Endothelial cell (in vitro differentiated cells): ENCODE results near the gene SLC22A8. TPM values are rescaled to one million over a fixed set of nuclear protein-coding genes. Genes with fewer than 3 reads are reported as not detected.

Source experiments
- DNase-seq: peaks from one replicate; pipeline ENCODE4 v3.0.0; 2021; ENCODE audit warnings: low spot score
- H3K27ac Mint-ChIP-seq: one replicate; pipeline ENCODE4 v1.8.0; 2021; ENCODE audit warnings: mixed read lengths, inconsistent platforms; ENCODE audit not compliant: unreplicated experiment
- H3K27me3 Mint-ChIP-seq: one replicate; pipeline ENCODE4 v1.8.0; 2021; ENCODE audit warnings: mild to moderate bottlenecking, moderate library complexity, mixed read lengths, inconsistent platforms; ENCODE audit not compliant: unreplicated experiment
- H3K36me3 Mint-ChIP-seq: one replicate; pipeline ENCODE4 v1.8.0; 2021; ENCODE audit warnings: mild to moderate bottlenecking, low read depth, mixed read lengths, inconsistent platforms; ENCODE audit not compliant: unreplicated experiment
- H3K4me1 Mint-ChIP-seq: one replicate; pipeline ENCODE4 v1.8.0; 2021; ENCODE audit warnings: mild to moderate bottlenecking, mixed read lengths, inconsistent platforms; ENCODE audit not compliant: unreplicated experiment
- H3K4me3 Mint-ChIP-seq: one replicate; pipeline ENCODE4 v1.8.0; 2021; ENCODE audit warnings: mild to moderate bottlenecking, mixed read lengths, inconsistent platforms; ENCODE audit not compliant: unreplicated experiment
- H3K9me3 Mint-ChIP-seq: one replicate; pipeline ENCODE4 v1.8.0; 2021; ENCODE audit warnings: mixed read lengths, inconsistent platforms; ENCODE audit not compliant: unreplicated experiment
- CTCF ChIP-seq: fragments of 200-600 bp; sonication (generic); IDR thresholded peaks from one replicate; pipeline ENCODE4 v1.5.0; 2021; ENCODE audit warnings: antibody characterized with exemption; ENCODE audit not compliant: unreplicated experiment
- total RNA-seq: library from RNA; stranded (reverse); fragmentation: NEBNext Ultra II Directional; extraction: Animal tissue kit (Norgen Biotek cat#: 25700); gene quantifications from one replicate; pipeline ENCODE4 v1.2.1, GENCODE V29; 2021; ENCODE audit not compliant: unreplicated experiment

Gene SLC22A8
- total RNA-seq, 1 donor from 2014 or later = not detected

- no peak for TF ChIP-seq CTCF
- DNase-seq = no peak
- Mint-ChIP-seq H3K9me3 (no peaks in the 10 kb centered on the region), H3K27me3 (peaks cover 5% of the 10 kb centered on the region), H3K36me3 (peaks cover 7% of the 10 kb centered on the region), H3K27ac (no peak overlapping the region), H3K4me3 (no peak overlapping the region), H3K4me1 (peaks cover 12% of the 10 kb centered on the region)
Observed at GRCh38 chr11:63023222-63023814, 7.7 kb upstream of the SLC22A8 start.

GRCh38 chr11:63022441-63022840 lies 6.8 kb upstream of the SLC22A8 start:
- no peak for DNase-seq
- Mint-ChIP-seq H3K27ac (no peak overlapping the region), H3K4me1 (peaks cover 12% of the 10 kb centered on the region), H3K27me3 (peaks cover 7% of the 10 kb centered on the region), H3K9me3 (no peaks in the 10 kb centered on the region), H3K36me3 (peaks cover 3% of the 10 kb centered on the region), H3K4me3 (no peak overlapping the region)
- TF ChIP-seq CTCF = no peak

GRCh38 chr11:63020671-63021291 lies 5.1 kb upstream of the SLC22A8 start:
- Mint-ChIP-seq H3K4me3 (no peak overlapping the region), H3K27me3 (peaks cover 9% of the 10 kb centered on the region), H3K27ac (no peak overlapping the region), H3K4me1 (peaks cover 12% of the 10 kb centered on the region), H3K36me3 (peaks cover 3% of the 10 kb centered on the region), H3K9me3 (no peaks in the 10 kb centered on the region)
- DNase-seq = peak; percentile 53
- TF ChIP-seq CTCF = peak; percentile 89

- Mint-ChIP-seq H3K36me3 (peaks cover 6% of the 10 kb centered on the region), H3K9me3 (no peaks in the 10 kb centered on the region), H3K4me3 (no peak overlapping the region), H3K27ac (no peak overlapping the region), H3K4me1 (peaks cover 12% of the 10 kb centered on the region), H3K27me3 (peaks cover 9% of the 10 kb centered on the region)
- no peak for DNase-seq
- no peak for TF ChIP-seq CTCF
Observed at GRCh38 chr11:63019506-63019905, 3.9 kb upstream of the SLC22A8 start.

GRCh38 chr11:63017306-63017974 lies 1.8 kb upstream of the SLC22A8 start:
- Mint-ChIP-seq H3K4me3 (no peak overlapping the region), H3K27ac (no peak overlapping the region), H3K36me3 (peaks cover 8% of the 10 kb centered on the region), H3K9me3 (no peaks in the 10 kb centered on the region), H3K27me3 (peaks cover 12% of the 10 kb centered on the region), H3K4me1 (peaks cover 3% of the 10 kb centered on the region)
- DNase-seq = no peak
- no peak for TF ChIP-seq CTCF
